PC-9 (cell line): Measurements from ENCODE around the gene PCMTD2. TPM values are rescaled to one million over a fixed set of nuclear protein-coding genes. Genes with fewer than 3 reads are reported as not detected.

ENCODE experiments used
- BruUV-seq: library from RNA; stranded (reverse); fragments of 400-500 nt; replicated peaks from 2 replicates; lab custom pipeline; 2021; lab: Mats Ljungman, UMichigan
- CTCF ChIA-PET: fragments of 300-600 bp; sonication (Branson Sonifier 250); formaldehyde crosslinking; loops from one replicate; lab custom pipeline; 2022; ENCODE audit warnings: antibody characterized with exemption; lab: Charles Lee
- POLR2A ChIA-PET: fragments of 300-600 bp; sonication (Branson Sonifier 250); formaldehyde crosslinking; loops from one replicate; lab custom pipeline; 2022; ENCODE audit warnings: antibody characterized with exemption; ENCODE audit not compliant: unreplicated experiment; lab: Charles Lee
- DNase-seq, 2 experiments: peaks; one replicate each; pipeline versions ENCODE4 v3.0.0 to v3.0.0-alpha.2; 2015 to 2022; ENCODE audit warnings: mixed read lengths in 1 of 2
- H2AFZ ChIP-seq: fragments of 200-600 bp; sonication (generic); 2 replicates; pipeline ENCODE4 v1.8.1; 2017; ENCODE audit warnings: antibody characterized with exemption
- H3F3A ChIP-seq: fragments of 200-600 bp; sonication (generic); 2 replicates; pipeline ENCODE4 v1.8.1; 2017; ENCODE audit warnings: antibody characterized with exemption, mild to moderate bottlenecking, low read depth; ENCODE audit not compliant: insufficient read depth
- H3K27ac ChIP-seq: fragments of 200-600 bp; sonication (generic); 2 replicates; pipeline ENCODE4 v1.6.1; 2016; ENCODE audit warnings: mixed run types
- H3K27me3 ChIP-seq: fragments of 200-600 bp; sonication (generic); 2 replicates; pipeline ENCODE4 v1.6.1; 2016; ENCODE audit warnings: low read depth, mixed run types; ENCODE audit not compliant: insufficient read depth
- H3K36me3 ChIP-seq: fragments of 200-600 bp; sonication (generic); 2 replicates; pipeline ENCODE4 v1.6.1; 2016; ENCODE audit warnings: low read depth, mixed run types
- H3K4me1 ChIP-seq: fragments of 200-600 bp; sonication (generic); replicated peaks from 2 replicates; pipeline ENCODE4 v1.6.1; 2016; ENCODE audit warnings: mixed run types; ENCODE audit not compliant: insufficient read depth
- H3K4me2 ChIP-seq: fragments of 200-600 bp; sonication (generic); 2 replicates; pipeline ENCODE4 v1.6.1; 2017; ENCODE audit warnings: mixed run types
- H3K4me3 ChIP-seq: fragments of 200-600 bp; sonication (generic); 2 replicates; pipeline ENCODE4 v1.6.1; 2016; ENCODE audit warnings: mixed run types
- H3K79me2 ChIP-seq: fragments of 200-600 bp; sonication (generic); 2 replicates; pipeline ENCODE4 v1.6.1; 2017; ENCODE audit warnings: low read depth, mixed run types
- H3K9me2 ChIP-seq: fragments of 200-600 bp; sonication (generic); 2 replicates; pipeline ENCODE4 v1.8.1; 2017; ENCODE audit warnings: mild to moderate bottlenecking; ENCODE audit not compliant: insufficient read depth
- H3K9me3 ChIP-seq: fragments of 200-600 bp; sonication (generic); 2 replicates; pipeline ENCODE4 v1.8.1; 2016; ENCODE audit warnings: low read depth; ENCODE audit not compliant: insufficient read depth
- H4K20me1 ChIP-seq: fragments of 200-600 bp; sonication (generic); 2 replicates; pipeline ENCODE4 v1.8.1; 2017; ENCODE audit not compliant: insufficient read depth
- EZH2 ChIP-seq: fragments of 200-600 bp; sonication (generic); IDR thresholded peaks from 2 replicates; pipeline ENCODE4 v1.8.0; 2017; ENCODE audit warnings: antibody characterized with exemption, low read depth
- intact Hi-C: fragments of 100-400 bp; cut with micrococcal nuclease; formaldehyde crosslinking; loops from one replicate; pipeline ENCODE4 v1.10.0; 2022; ENCODE audit not compliant: unreplicated experiment
- total RNA-seq: library from RNA; stranded (reverse); gene quantifications from 2 replicates; pipeline ENCODE4 v1.2.3, GENCODE V29; 2021
- TF ChIP-seq, protein P1 (sequence below): fragments of 200-600 bp; sonication (generic); conservative IDR thresholded peaks from 2 replicates; pipeline ENCODE4 v1.6.1; 2017; ENCODE audit warnings: mixed run types, antibody characterized with exemption, mild to moderate bottlenecking, moderate library complexity

PCMTD2 gene
- total RNA-seq, 1 experiment from 2014 or later: 86.5 TPM

DNA sequence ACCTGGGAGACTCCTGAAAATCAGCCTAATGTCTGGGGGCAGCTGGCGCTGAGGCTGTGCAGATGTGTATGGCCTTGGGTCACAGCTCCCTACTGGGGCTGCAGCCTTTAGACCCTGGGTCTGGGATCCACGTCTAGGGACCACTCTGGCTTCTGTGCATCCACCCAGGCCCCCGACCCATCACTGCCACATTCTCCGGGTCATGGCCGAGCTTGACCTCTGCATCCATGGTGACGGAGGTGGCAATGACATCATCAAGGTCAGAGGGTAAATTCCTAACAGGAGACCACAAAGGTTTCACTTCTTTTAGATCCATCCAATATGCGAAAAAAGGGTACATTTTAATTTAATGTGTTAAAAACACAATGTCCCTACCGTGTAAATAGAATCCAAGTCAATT lies 14.5 kb upstream of the PCMTD2 start:
- no peak for DNase-seq
- intact Hi-C loops: no loop called here
- H3K9me3 ChIP-seq: no peaks in the 10 kb centered on the region
- BruUV-seq: no TSS peak
- no peak overlapping the region for H3K27ac ChIP-seq
- no peak overlapping the region for H3K4me3 ChIP-seq
- CTCF ChIA-PET: no interaction called here
- no peak overlapping the region for H2AFZ ChIP-seq
- no peaks in the 10 kb centered on the region for H3K36me3 ChIP-seq
- no peaks in the 10 kb centered on the region for H3K4me1 ChIP-seq
- H3K79me2 ChIP-seq: no peaks in the 10 kb centered on the region
- no peaks in the 10 kb centered on the region for H4K20me1 ChIP-seq
- H3F3A ChIP-seq: no peaks in the 10 kb centered on the region
- no peak for TF ChIP-seq EZH2
- TF ChIP-seq, protein P1, sequence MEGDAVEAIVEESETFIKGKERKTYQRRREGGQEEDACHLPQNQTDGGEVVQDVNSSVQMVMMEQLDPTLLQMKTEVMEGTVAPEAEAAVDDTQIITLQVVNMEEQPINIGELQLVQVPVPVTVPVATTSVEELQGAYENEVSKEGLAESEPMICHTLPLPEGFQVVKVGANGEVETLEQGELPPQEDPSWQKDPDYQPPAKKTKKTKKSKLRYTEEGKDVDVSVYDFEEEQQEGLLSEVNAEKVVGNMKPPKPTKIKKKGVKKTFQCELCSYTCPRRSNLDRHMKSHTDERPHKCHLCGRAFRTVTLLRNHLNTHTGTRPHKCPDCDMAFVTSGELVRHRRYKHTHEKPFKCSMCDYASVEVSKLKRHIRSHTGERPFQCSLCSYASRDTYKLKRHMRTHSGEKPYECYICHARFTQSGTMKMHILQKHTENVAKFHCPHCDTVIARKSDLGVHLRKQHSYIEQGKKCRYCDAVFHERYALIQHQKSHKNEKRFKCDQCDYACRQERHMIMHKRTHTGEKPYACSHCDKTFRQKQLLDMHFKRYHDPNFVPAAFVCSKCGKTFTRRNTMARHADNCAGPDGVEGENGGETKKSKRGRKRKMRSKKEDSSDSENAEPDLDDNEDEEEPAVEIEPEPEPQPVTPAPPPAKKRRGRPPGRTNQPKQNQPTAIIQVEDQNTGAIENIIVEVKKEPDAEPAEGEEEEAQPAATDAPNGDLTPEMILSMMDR: no peak
- H3K4me2 ChIP-seq: no peak overlapping the region
- POLR2A ChIA-PET: no interaction called here
- H3K27me3 ChIP-seq: peaks cover 91% of the 10 kb centered on the region
- no peaks in the 10 kb centered on the region for H3K9me2 ChIP-seq

DNA sequence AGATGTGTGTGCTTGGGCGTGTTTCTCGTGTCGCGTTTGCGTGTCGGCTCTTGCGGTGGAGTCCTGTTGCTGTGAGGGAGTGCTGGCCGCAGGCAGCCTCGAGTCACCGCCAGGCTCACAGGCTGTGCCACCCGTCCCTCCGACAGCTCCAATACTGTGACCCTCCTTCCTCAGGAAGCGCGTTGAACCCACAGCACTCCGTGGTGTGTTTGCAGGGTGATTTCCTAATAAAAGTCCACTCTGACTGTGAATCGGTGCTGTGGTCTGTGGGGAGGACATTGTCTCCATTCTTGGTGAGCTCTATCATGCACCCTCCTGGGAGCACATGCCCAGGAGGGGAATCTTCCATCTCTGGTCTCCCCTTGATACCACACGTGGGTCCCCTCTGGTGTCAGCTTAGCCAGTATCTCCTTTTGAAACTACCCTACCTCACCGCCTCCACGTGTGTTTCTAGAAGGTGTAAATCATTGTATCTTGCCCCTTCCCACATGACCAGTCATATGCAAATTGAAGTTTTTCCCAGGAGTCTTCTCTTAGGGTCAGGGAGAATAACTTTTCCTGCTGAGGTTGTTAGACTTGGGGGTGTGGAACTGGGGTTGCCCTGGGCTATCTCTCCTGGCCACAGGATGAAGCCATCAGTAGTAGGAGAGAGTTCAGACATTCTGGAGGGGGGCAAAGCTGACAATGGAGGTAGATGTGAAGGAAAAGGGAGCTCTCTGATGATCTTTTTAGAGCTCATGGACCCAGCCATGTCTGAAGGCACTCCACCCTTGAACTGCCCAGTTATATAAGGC lies 13.3 kb upstream of the PCMTD2 start:
- POLR2A ChIA-PET: interaction anchor here (0.7 kb wide), 1 partner anchor 20 kb away, joined by 3 read pairs; no protein-coding TSS in a partner anchor
- TF ChIP-seq, protein P1: no peak
- TF ChIP-seq EZH2: no peak
- CTCF ChIA-PET: no interaction called here
- H3F3A ChIP-seq: no peaks in the 10 kb centered on the region
- H3K4me2 ChIP-seq: no peak overlapping the region
- H3K27me3 ChIP-seq: peaks cover 93% of the 10 kb centered on the region
- no peaks in the 10 kb centered on the region for H3K9me3 ChIP-seq
- no peaks in the 10 kb centered on the region for H4K20me1 ChIP-seq
- BruUV-seq: no TSS peak
- DNase-seq: no peak
- H3K4me1 ChIP-seq: no peaks in the 10 kb centered on the region
- intact Hi-C loops: no loop called here
- H3K4me3 ChIP-seq: no peak overlapping the region
- H3K36me3 ChIP-seq: no peaks in the 10 kb centered on the region
- H3K79me2 ChIP-seq: no peaks in the 10 kb centered on the region
- H3K9me2 ChIP-seq: no peaks in the 10 kb centered on the region
- H2AFZ ChIP-seq: no peak overlapping the region
- H3K27ac ChIP-seq: no peak overlapping the region

DNA sequence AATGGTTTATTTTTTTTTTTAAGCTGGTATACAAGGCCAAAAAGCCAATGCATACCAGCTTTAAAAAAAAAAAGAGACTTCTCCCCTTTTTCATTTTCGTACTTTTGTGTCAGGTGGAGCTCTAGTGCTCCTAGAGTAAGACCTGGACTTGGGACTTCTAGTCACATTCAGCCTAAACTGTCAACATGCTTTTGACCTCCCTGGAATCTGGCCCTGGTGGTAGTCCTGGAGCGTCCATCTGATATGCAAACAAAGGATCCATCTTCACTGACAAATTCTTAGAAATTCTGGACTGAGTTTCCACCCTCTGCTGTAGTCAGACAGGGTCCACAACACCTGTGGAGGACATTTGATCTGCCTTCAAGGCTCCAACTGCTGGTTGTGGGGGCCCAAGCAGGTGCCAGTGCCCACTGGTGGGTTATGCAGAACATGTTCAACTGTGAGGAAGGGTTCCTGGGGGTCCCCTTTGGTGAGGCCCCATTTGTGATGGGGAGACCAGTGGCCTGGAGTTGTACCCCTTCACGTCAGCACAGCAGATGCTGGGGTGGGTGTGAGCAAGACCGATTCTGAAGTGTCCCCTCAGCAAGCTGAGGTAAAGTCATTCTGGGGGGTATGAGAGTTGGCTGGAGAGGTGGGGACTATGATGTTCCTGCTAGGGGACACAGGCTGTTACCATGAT lies 12.6 kb upstream of the PCMTD2 start:
- H3F3A ChIP-seq: no peaks in the 10 kb centered on the region
- no TSS peak for BruUV-seq
- no peak overlapping the region for H3K27ac ChIP-seq
- H3K79me2 ChIP-seq: no peaks in the 10 kb centered on the region
- no peaks in the 10 kb centered on the region for H3K4me1 ChIP-seq
- H3K9me3 ChIP-seq: no peaks in the 10 kb centered on the region
- no peak overlapping the region for H3K4me2 ChIP-seq
- H3K9me2 ChIP-seq: no peaks in the 10 kb centered on the region
- POLR2A ChIA-PET: interaction anchor here (0.7 kb wide), 1 partner anchor 20 kb away, joined by 3 read pairs; no protein-coding TSS in a partner anchor
- CTCF ChIA-PET: no interaction called here
- TF ChIP-seq EZH2: no peak
- TF ChIP-seq, protein P1: no peak
- DNase-seq: no peak
- H3K36me3 ChIP-seq: no peaks in the 10 kb centered on the region
- intact Hi-C loops: no loop called here
- H4K20me1 ChIP-seq: no peaks in the 10 kb centered on the region
- no peak overlapping the region for H2AFZ ChIP-seq
- no peak overlapping the region for H3K4me3 ChIP-seq
- H3K27me3 ChIP-seq: peaks cover 93% of the 10 kb centered on the region
